ENCODE measurements around the gene DNAJC5. TPM values are rescaled to one million over a fixed set of nuclear protein-coding genes. Genes with fewer than 3 reads are reported as not detected.

The DNAJC5 gene
- polyA plus RNA-seq, 3 donors = 25.7 to 29.0 (median 28.7) TPM

DNA sequence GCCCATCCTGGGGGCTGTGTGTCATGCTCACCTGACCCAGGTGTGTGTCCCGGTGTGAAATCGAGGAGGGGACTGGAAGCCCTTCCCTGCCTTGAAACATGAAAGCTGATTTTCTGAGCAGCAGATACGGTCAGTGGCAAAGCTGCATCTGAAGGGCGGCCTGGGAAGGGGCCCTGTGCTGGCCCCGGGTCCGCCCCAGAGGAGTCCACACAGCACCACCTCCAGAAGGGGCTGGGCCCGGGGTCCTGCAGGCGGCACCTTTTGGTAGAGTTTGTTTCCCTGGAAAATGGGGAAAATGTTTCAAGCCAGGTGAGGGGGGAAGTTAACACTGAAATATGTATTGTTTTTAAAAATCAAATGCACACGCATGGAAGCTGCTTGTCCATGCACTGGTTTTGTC, 40.5 kb downstream of the DNAJC5 start:
- DNase-seq (ENCODE audit: low read depth in 3 of 3, low spot score in 2 of 3) = no peak

DNA sequence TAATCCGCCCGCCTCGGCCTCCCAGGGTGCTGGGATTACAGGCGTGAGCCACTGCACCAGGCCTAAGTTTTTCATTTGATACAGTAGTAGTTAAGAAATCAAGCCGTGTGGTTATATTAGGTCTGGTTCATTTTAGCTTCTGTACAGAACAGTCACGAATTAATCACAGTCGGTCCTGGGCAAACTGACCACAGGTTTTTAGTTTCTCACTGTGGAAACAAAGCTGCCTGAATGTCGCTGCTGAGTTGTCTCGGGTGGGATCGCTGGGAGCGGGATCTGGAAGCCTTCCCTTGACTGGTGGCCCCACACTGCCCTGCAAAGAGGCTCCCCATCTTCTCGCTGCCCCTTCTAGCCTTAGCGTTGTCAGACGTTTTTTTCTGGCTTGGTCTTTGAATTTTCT, 42.7 kb downstream of the DNAJC5 start:
- DNase-seq (ENCODE audit: low read depth in 3 of 3, low spot score in 2 of 3) = no peak

DNA sequence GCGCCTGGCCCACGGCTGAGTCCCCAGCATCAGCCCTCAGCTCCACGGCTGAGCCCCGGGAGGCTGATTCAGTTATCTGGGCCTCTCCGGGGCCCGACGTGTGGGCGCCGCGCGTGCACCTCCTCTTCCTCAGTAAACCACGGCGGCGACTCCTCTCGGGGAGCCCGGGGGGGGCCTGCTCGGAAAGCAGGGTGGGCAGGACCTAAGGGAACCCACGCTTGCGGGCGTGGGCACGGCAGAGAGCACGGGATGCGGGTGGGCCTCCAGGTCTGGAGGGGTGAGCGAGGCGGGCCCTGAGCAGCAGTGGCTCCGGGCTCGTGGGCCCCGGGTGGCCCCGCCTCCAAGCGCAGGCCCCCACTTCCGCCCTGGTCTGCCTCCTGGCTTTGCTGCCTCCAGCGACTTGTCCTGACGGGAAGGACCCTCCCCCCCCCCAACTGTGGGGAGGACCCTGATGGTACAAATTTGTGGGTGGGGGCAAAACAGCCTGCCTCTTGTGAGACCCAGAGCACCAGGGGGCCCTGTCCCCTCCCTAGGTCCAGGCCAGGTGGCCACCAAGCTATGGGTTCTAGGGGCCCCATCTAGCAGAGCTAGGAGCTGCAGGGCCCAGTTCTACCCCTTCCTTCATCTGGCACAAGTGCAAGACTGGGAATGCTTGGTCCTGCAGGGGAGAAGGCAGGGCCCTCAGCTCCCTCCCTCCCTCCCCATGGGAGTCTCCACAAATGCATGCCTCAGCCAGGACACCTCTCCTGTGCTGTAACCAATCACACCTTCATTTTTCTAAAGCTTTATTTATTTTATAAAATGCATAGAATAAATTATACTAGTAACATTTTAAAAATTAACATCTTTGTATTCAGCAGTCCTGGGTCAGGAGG, 44.4 kb downstream of the DNAJC5 start:
- no peak for DNase-seq (ENCODE audit: low read depth in 3 of 3, low spot score in 2 of 3)

DNA sequence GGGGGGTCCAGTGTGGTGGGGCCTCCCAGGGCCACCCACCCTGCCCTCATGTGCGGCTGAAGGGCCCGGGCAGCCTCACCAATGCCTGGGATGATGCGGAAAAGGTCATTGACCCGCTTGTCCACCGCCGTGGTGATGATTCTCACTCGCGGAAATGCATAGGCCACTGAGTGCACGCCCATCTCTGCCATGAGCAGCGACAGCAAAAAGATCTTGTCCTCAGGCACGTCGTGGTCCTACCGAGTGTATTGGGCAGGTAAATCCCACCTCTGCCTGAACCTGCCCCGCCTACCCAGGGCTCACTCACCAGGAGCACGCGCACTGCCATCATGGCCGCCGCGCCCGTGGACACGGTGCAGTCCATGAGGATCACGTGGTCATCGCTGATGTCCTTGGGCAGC, 45.1 kb downstream of the DNAJC5 start:
- no peak for DNase-seq (ENCODE audit: low read depth in 3 of 3, low spot score in 2 of 3)

DNA sequence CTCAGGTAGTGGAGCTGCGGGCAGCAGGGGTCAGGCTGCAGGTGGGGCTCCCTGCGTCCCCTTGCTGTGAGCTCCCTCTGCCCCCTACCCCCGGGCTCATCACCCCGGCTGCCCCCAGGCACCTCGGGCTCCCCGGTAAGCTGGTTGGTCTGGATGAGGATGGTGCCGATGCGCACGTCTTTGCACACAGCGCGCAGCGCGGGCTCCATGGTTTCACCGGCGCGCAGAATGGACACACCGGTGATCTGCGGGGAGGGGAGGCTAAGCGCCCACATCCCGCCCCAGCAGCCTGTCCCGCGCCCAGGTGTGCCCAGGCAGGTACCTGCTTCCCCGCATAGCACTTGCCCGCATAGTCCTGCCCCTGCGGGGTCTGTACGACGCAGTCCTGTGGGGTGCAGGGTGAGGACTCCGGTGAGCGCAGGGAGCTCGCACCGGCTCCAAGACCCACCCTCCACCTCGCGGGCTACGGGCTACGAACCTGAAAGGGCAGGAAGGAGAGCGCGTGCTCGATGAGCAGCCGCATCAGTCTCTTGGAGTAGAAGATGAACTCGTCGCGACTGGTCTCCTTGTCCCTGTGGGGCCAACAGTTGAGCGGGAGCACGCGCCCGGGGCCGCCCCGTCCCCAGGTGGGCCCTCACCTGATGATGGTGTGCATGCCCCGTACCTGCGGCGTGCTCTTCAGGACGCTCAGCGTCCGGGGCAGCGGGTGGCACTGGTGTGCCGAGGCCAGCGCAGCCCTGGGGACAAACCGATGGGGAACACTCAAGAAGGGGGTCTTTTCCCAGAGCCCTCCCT, 45.7 kb downstream of the DNAJC5 start:
- DNase-seq (ENCODE audit: low read depth in 3 of 3, low spot score in 2 of 3) = no peak

DNA sequence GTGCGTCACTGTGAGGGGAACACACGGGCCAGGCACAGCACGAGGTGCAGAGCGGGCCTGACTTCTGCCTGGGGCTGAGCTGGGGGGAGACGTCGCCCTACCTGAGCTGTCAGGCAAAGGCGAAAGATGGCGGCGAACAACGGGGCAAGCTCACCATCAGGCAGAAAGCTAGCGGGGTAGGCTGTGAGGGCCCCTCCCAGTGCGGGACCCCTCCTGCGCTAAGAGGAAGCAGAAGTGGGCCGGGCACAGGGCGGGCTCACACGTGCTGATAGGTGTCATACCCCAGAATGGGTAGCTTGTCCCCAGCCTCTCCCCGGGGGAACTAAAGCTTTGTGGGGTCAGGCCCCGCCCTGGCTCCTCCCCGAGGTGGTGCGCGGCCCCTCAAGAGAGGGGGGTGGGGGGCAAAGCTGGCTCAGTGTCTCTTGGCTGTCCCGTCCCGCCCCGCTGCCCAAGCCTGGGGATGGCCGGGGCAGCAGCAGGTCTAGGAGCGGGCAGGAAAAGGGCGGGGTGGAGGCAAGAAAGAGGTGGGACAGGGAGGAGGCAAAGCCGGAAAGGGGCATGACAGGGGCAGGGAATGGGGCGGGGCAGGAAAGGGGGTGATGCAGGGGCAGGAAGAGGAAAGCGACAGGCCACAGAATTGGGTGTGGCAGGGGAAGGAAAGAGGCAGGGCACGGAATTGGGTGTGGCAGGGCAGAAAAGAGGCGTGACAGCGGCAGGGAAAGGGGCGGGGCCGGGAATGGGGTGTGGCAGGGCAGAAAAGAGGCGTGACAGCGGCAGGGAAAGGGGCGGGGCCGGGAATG, 46.6 kb downstream of the DNAJC5 start:
- DNase-seq (ENCODE audit: low read depth in 3 of 3, low spot score in 2 of 3) = no peak

DNA sequence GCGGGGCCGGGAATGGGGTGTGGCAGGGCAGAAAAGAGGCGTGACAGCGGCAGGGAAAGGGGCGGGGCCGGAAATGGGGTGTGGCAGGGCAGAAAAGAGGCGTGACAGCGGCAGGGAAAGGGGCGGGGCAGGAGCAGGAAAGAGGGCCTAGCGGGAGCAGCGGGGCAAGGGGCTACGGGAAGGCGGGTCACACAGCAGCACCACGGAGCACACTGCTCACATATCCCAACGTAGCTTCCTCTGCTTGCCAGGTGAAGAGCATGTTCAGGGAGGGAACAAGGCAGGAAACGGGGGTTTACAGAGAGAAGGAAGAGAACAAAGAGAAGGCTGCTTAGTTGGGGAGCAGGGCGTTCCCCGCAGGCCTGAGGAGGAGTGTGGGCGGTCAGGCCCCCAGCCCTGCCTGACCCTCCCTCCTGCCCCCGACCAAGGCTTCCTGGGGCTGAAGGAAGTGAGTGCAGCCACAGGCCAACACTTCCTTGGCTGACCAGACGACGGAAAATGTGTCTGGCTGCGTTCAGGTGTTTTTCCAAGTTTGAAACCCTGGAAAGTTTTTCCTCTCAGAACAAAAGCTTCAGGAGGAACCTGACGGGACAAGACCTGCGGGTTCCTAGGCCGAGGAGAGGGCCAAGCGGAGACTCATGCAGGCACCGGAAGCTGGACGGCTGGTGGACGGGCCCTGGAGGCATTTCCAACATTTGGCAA, 47.5 kb downstream of the DNAJC5 start:
- DNase-seq (ENCODE audit: low read depth in 3 of 3, low spot score in 2 of 3) = no peak

DNA sequence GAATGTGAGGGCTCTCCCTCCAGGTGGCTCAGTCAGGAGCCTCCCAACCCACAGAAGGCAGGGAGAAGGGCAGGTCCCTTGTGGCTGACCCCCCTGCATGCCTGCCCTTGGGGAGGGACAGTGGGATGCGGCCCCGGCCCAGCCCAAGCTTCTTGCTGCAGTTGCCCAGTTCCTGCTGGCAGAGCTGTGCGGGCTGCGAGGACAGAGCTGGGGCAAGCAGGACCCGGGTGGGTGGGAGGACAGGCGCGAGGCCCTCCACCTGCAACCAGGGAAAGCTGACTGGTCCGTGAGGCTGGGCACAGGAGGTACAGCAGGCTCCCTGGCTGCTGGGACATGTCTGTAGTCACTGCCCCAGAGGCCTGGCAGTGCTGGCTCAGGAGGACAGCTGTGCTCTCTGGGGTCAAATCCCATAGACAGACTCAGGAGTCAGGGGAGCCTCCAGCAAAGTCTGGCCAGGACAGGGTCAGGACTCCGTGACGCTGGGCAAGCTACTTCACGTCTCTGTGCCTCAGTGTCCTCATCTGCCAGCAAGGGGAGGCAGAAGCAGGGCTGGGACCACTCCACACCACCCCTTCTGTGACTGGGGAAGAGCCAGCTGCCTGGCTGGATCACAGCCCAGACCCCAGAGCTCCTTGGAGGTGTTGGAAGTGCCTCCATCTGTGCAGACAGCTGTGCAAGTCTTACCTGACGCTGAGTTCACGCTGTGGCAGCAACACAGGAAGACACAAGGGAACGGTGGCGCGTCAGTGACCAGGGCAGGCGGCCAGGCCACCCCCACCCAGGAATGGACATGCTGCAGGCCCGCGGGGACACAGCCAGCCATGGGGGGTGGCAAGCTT, 48.3 kb downstream of the DNAJC5 start:
- DNase-seq (ENCODE audit: low read depth in 3 of 3, low spot score in 2 of 3) = no peak

DNA sequence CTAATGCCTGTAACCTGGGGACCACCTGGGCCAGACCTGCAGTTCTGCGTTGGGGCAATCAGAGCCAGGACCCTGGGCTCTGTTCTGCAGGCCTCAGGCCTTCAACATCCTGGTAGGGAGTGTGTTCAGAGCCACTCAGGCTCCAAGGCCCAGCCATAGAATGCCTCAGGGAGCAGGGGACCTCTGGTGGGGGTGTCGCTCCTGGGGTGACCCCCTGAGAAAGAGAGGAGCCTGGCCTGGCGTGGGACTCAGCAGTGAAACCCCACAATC, 48.8 kb downstream of the DNAJC5 start:
- DNase-seq (ENCODE audit: low read depth in 3 of 3, low spot score in 2 of 3) = no peak

DNA sequence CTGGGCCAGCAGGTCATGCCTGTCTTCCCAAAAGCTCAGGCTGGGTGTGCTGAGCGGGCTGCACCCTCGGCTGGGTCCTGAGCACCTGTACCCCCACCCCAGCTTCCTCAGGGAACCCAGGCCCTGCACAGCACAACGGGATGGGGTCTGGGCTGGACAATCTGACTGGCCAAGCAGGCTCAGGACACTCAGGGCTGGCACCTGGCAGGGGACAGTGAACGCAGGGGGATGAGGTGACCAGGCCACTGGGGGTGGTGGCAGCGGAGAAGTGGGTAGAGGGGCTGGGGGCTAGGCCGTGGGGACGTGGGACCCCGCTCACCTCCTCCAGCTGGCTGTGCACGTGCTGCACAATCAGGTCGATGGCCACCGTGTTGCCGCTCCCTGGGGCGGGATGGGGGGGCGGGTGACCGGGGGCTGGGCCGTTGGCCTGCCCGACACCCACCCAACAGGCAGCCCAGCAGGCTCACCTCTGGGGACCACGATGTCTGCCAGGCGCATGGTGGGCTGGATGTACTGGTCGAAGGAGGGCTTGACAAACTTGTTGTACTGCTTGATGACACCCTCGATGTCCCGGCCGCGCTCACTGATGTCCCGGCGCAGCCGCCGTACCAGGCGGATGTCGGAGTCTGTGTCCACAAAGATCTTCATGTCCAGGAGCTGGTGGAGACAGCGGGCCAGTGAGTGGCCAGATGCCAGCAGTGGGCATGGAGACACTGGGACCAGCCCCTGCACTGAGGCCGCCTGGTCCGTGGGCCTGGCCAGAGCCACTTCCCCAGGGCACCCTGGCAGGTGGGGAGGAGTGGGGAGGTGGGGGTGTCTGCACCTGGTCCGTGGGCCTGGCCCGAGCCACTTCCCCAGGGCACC, 49.4 kb downstream of the DNAJC5 start:
- no peak for DNase-seq (ENCODE audit: low read depth in 3 of 3, low spot score in 2 of 3)

DNA sequence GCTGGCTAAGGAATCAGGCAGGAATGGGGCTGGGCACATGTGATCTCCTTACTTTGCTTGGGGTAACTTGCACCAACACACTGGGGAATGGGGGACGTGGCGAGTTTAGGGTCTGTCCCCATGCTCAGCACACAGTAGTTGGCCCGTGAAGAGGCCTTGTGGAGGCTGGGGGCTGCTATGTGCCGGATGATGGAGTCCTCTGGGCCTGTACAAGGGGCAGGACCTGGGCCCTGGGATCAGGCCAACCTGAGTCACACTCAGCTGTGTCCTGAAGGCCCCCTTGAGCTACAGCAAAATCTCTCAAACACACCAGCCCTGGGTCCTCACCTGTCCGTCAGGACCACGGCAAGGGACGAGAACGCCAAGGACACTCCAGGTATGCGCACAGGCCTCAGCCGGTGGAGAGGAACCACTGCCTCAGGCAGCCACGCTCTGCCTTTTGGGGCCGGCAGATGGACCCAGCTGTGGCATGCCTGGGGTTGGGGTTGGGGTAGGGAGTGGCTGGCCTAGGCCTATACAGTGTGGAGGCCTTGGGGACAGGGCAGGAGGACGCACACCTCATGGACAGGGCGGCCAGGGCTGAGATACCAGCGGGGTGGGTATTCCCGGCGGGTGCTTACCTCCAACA, 50.2 kb downstream of the DNAJC5 start:
- no peak for DNase-seq (ENCODE audit: low read depth in 3 of 3, low spot score in 2 of 3)

DNA sequence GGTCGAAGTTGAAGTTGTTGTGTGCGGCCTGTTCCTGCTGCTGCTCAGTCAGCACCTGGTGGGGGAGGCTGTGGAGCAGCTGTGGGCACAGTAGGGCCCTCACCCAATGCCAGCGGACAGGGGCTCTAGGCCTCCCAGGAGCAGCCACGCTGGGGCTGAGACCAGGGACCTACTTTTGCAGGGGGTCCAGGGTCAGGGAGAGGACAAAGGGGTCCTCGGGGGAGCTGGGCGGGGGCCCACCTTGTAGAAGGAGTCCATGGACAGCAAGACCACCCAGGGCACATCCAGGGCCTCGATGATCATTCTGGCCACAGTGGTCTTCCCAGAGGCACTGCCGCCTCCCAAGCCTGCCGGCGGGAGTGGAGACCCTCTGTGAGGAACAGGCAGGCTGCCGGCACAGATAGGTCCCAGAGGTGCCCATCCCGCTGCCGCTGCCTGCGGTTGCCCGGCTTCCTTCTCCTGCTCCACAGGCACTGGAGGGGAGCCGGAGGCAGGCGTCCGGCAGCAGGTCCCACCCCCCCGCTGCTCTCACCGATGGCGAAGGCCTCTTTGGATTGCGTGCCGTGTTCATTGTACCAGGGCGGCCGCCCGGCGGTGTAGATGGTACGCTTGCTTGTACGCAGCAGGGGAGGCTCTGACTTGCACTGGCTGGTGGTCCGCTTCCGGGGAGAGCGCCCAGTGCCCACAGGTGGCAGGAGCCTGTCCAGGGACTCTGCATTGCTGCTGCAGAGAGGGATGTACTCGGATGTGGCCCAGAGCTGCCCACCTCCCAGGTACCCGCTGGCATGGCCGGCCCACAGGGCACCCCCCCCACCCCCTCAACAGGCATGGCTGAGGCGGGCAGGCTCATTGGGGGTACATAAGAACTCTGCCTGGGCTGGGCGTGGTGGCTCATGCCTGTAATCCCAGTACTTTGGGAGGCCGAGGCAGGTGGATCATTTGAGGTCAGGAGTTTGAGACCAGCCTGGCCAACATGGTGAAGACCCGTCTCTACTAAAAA, 51.3 kb downstream of the DNAJC5 start:
- no peak for DNase-seq (ENCODE audit: low read depth in 3 of 3, low spot score in 2 of 3)

DNA sequence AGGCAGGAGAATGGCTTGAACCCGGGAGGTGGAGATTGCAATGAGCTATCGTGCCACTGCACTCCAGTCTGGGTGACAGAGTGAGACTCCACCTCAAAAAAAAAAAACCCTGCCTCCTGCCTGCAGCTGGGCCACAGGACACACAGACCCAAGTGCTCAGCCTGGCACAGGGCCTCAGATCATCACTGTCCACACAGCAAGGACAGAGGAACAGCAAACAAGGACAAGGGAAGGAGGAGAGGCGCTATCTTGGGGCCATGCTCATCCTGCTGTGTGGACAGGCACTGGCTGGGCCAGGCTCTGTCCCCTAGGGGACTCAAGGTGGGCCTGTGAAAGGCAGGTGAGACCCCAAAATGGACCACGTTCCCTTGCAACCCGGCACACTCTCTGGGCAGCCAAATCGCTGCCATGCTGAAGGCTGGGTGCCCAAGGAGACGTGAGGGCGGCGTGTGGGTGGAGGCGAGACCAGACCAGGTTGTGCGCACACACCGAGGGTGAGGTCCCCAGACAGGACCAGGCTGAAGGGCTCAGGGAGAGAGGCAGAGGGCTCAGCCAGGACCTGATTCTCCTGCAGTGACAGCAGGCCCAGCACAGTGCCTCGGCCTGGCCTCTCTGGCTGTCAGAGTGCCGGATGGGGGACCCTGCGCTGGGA, 52.2 kb downstream of the DNAJC5 start:
- no peak for DNase-seq (ENCODE audit: low read depth in 3 of 3, low spot score in 2 of 3)

DNA sequence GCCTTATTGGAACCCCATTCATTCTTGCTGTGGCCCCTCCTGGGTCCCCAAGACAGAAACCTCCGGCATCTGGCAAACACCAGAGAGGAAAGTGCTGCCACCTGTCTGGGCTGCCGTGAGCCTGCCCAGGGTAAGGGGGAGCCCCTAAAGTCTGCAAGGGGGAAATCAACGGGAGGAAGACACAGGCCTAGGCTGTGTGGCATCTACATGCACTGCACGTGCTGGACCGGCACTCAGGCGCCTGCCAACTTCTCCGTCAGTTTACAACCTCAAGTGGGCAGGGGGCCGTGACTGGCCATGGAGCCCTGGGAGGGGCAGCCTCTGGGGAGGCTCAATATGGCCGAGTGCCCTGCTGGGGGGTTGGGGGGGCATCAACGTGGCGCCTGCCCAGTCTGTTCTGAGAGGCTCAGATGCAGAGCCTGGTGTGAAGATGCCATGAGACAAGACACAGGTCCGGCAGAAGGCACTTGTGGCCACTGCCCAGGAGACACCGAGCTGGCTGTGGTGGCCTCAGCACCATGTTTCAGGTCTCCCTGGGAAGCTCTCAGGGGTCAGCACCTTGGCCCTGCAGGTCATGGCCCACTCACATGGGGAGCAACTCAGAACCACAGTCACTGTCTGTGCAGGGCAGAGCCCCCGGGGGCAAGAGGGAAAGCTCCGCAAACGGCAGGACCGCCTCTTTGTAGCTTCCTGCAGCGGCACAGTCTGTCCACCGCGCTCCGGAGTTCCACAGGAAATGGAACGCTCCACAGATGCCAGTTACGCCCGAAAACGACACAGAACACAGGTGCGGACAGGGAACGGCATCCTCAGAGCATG, 52.9 kb downstream of the DNAJC5 start:
- no peak for DNase-seq (ENCODE audit: low read depth in 3 of 3, low spot score in 2 of 3)

DNA sequence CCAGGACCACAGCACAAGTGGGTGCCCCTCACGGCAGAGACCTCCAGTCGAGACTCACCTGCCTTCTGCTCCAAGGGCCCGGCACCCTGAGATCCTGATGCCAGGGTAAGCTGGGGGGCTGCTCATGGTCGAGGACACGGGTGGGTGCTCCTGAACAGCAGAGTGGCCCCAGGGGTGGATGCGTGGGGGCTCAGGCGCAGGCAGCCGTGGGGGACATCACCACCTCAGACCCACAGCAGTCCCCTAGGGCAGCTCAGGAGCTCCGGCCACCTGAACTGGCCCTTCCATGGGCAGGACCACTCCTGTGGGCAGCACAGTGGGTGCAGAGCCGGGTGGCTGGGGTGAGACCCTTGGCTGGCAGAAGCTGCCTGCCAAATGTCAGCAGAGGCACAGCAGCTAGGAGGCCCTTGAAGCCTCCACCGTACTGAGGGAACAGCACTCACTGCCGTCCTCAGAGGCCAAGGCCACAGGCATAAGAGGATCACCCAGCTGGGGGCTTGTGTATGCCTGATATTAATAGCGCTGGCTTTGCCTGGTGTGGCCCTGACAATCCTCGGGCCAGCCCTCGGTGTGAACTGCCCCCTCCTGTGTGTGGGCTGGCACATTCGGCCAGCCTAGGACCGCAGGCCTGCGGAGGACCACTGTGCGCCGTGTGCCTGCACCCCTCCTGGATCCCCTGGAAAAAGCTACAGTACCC, 55.9 kb downstream of the DNAJC5 start:
- DNase-seq (ENCODE audit: low read depth in 3 of 3, low spot score in 2 of 3) = no peak
